Neutrophil (primary cell): Measurements from ENCODE around the gene DVL1.
A peak's percentile ranks its signal among the peaks of the same experiment; 100 is the strongest.

Experiments
- H3K27ac ChIP-seq: fragments of 200-600 bp; sonication (generic); 2 replicates; pipeline ENCODE4 v1.5.1; 2016; ENCODE audit warnings: mild to moderate bottlenecking, moderate library complexity
- H3K27me3 ChIP-seq: fragments of 200-600 bp; sonication (generic); 2 replicates; pipeline ENCODE4 v1.6.0; 2016; ENCODE audit warnings: mild to moderate bottlenecking
- H3K36me3 ChIP-seq: fragments of 200-600 bp; sonication (generic); 2 replicates; pipeline ENCODE4 v1.5.1; 2017
- H3K4me1 ChIP-seq, 2 experiments: fragments of 200-600 bp in 1 of 2; sonication (generic) in 1 of 2; 1 replicate in 1 of 2; 2 replicates in 1 of 2; pipeline versions ENCODE4 v1.5.1 to v1.6.1; 2013 to 2016; ENCODE audit warnings: low read depth in 1 of 2, low read length in 1 of 2, mild to moderate bottlenecking in 1 of 2, moderate library complexity in 1 of 2; ENCODE audit not compliant: control insufficient read depth in 1 of 2, insufficient read depth in 1 of 2
- H3K4me3 ChIP-seq, 2 experiments: fragments of 200-600 bp in 1 of 2; sonication (generic) in 1 of 2; 1 replicate in 1 of 2; 2 replicates in 1 of 2; pipeline ENCODE4 v1.5.1; 2013 to 2016; ENCODE audit warnings: low read depth in 1 of 2, low read length in 1 of 2, mild to moderate bottlenecking in 1 of 2, moderate library complexity in 1 of 2
- H3K9me3 ChIP-seq: fragments of 200-600 bp; sonication (generic); 2 replicates; pipeline ENCODE4 v1.5.1; 2016
- TF ChIP-seq, protein P1 (sequence below): fragments of 200-600 bp; sonication (generic); IDR thresholded peaks from 2 replicates; pipeline ENCODE4 v1.5.1; 2016; ENCODE audit warnings: antibody characterized with exemption

Gene DVL1

DNA sequence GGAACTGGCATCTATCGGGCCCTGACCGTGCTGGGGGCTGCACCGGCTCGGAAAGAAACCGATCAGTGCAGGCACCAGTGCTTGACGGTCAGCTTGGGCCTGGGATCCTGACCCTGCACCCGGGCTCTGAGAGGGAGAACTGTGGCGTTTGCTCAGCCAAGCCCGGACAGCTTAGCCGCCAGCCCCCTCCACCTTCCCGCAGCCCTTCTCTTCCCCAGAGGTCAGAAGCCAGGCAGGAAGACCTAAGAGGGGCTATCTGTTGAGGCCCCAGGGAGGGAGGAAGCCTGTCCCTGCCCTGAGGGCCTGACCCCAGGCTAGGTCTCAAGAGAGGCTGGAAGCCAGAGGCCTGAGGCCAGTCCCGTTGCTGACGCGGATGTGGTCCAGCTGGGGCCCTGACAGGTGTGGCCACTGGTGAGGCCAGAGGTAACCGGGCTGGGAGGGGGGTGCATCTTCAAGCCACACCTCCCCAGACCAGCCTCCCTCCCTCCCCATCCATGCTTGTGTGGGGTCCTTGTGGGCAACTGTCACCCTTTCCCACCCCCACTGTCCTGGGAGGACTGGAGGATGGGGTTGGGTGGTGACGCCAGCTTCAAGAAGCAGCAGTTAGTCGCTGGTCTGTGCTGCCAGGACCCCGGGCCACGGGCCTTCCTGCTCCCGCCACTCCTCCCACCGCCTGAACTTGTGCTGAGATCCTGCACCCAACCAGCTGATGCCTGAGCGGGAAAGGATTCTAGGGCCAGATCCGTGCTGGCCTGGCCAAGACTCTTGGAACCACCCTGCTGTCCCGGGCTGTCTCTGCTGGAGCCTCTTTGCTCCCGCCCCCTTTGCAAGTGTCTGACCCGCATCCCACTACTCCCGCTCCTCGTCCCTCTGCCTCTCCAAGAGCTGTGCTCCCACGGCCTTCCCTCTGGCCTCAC, 2.6 kb upstream of the DVL1 start:
- H3K4me3 ChIP-seq = no peak overlapping the region
- H3K4me1 ChIP-seq = peaks cover 9 to 20% of the 10 kb centered on the region in 2 experiments

DNA sequence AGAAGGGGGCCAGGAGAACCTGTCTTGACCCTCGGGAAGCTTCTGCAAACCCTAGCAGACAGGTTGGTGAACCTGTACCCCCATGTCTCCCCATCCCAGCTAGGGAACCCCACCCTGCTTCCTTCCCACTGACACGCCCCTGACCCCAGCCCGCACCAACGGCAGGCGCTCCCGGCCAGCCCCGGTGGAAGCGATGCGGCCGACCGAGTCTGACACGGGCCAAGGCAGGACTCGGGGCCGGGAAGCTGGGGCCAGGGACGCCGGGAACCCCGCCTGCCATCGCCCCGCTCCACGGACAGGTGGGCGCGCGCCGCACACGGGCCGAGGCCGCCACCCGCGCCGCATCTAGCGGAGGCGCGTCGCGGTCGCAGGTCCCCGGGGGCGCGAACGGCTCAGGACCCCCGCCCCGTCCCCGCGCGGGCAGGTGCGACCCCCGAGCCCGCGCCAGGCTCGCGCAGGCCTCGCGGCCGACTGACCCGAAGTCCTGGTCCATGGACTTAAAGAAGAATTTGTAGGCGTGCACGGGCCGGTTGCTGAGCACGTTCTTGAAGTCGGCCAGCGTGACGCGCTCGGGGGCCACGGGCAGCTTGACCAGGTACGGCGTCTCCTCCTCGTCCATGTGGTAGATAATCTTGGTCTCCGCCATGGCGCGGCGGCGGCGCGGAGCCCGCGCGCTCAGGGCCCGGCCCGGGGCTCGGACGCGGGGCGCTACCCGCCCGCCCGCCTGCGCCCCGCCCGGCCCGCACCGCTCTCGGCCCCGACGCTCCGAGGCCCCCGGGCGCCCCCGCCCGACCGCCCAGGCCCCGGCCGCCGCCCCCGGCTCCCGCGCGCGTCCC, 580 bp downstream of the DVL1 start:
- Histone ChIP-seq H3K27ac (no peak overlapping the region), H3K27me3 (peaks cover 40% of the 10 kb centered on the region), H3K4me1 (peaks cover 9% of the 10 kb centered on the region in 2 experiments), H3K4me3 (peak overlapping the region; percentile 62 to 70), H3K36me3 (no peaks in the 10 kb centered on the region), H3K9me3 (no peaks in the 10 kb centered on the region)
- TF ChIP-seq, protein P1, sequence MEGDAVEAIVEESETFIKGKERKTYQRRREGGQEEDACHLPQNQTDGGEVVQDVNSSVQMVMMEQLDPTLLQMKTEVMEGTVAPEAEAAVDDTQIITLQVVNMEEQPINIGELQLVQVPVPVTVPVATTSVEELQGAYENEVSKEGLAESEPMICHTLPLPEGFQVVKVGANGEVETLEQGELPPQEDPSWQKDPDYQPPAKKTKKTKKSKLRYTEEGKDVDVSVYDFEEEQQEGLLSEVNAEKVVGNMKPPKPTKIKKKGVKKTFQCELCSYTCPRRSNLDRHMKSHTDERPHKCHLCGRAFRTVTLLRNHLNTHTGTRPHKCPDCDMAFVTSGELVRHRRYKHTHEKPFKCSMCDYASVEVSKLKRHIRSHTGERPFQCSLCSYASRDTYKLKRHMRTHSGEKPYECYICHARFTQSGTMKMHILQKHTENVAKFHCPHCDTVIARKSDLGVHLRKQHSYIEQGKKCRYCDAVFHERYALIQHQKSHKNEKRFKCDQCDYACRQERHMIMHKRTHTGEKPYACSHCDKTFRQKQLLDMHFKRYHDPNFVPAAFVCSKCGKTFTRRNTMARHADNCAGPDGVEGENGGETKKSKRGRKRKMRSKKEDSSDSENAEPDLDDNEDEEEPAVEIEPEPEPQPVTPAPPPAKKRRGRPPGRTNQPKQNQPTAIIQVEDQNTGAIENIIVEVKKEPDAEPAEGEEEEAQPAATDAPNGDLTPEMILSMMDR = no peak

More for the DNA sequence above, 2.6 kb upstream of the DVL1 start:
- TF ChIP-seq, protein P1 = no peak
- H3K27ac ChIP-seq = no peak overlapping the region
- H3K36me3 ChIP-seq = no peaks in the 10 kb centered on the region
- H3K27me3 ChIP-seq = peaks cover 71% of the 10 kb centered on the region
- no peaks in the 10 kb centered on the region for H3K9me3 ChIP-seq

DNA sequence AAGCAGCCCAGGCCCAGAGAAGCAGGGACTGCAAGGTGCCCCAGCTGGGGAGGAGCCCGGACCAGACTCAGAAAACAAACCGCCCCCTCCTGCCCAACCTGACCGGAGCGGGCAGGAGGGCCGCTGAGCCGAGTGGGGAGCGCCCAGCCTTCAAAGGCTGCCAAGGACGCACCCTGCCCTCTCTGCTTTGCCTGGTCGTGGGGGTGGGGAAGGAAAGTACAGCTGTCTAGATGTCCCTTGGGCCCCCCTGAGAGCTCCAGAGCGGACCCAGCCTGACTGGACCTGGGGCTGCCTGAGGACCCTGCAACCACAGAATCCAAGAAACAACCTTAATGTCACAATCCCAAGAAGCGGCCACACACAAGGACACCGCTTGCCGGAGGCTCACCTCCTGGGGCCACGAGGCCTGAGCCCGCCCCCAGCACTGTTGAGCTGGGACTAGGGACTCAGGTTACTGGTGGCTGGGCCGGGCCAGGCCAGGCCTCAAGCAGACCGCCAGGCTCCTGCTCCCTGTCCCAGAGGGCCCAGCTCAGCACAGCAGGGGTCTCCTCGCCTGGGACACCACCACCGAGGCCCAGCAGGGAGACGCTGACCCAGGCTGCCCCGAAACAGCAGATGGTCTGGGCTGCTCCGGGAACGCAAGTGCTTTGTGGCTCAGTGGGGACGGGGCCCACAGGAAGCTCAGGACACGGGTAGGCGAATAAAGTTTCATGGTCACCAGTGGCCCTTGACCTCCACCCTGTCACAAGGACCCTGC, 1.4 kb downstream of the DVL1 start:
- Histone ChIP-seq H3K27ac (no peak overlapping the region), H3K27me3 (peaks cover 32% of the 10 kb centered on the region), H3K36me3 (no peaks in the 10 kb centered on the region), H3K4me1 (peaks cover 9% of the 10 kb centered on the region in 2 experiments), H3K4me3 (peak overlapping the region in 1 of 2 experiments; percentile 62), H3K9me3 (no peaks in the 10 kb centered on the region)
- TF ChIP-seq, protein P1 = no peak

DNA sequence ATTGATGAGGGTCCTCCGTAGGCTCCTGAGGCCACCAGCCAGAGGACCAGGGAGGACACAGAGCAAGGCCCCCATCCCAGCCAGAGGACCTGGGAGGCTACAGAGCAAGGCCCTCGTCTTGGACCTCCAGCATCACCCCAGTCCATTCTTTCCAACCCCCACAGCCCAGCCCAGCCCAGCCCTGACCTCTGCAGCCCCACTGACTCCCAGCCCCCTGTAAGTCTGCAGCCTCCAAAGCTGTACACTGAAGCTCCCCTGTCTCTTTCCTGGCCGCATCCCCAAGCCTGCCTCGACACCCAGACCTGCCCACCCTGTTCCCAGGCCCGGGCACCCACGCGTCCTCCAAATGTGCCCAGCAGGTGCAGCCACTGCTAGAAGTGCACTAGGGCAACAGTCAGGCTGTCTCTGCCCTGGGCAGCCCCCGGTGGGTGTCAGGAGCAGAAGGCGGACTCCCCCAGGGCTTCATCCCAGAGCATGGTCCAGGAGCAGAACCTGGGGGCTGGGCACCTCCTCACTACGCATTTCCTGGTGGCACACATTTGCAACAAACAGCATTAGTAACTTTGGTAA, 2.1 kb downstream of the DVL1 start:
- TF ChIP-seq, protein P1 = no peak
- H3K27me3 ChIP-seq = peaks cover 24% of the 10 kb centered on the region
- no peak overlapping the region for H3K27ac ChIP-seq
- peaks cover 9% of the 10 kb centered on the region in 2 experiments for H3K4me1 ChIP-seq
- no peaks in the 10 kb centered on the region for H3K36me3 ChIP-seq
- no peaks in the 10 kb centered on the region for H3K9me3 ChIP-seq
- no peak overlapping the region for H3K4me3 ChIP-seq

DNA sequence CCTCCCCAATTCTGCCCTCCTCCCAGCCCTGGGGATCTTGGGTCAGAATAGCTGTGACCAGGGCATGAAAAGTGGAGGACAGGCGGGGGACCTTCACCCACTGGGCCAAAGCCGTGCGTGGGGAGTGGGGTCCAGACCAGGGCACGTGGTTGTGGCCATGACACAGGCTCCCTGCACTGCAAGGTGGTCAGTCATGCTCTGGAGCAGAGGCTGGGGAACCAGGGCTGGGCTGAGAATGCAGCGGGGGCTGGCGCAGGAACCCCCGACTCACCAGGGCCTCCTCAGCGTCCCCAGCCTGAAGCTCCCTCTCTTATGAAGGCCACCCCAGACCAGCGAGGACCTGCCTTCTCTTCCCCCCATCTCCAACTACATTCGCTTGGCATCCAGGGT, 2.7 kb downstream of the DVL1 start:
- Histone ChIP-seq H3K4me3 (no peak overlapping the region), H3K4me1 (peaks cover 9% of the 10 kb centered on the region in 2 experiments), H3K27me3 (peaks cover 18% of the 10 kb centered on the region), H3K27ac (no peak overlapping the region), H3K36me3 (no peaks in the 10 kb centered on the region), H3K9me3 (no peaks in the 10 kb centered on the region)
- TF ChIP-seq, protein P1 = no peak
